Hepatic stellate cell (primary cell): ENCODE measurements around the gene CCS.
"Not testable (repeated sequence)": the region's sequence is repeated elsewhere in the genome, so short reads cannot be mapped to it uniquely, and the experiment has no call there.

Source experiments
- DNase-seq: peaks from one replicate; pipeline ENCODE4 v3.0.0; 2011; ENCODE audit warnings: low spot score

The CCS gene

DNA sequence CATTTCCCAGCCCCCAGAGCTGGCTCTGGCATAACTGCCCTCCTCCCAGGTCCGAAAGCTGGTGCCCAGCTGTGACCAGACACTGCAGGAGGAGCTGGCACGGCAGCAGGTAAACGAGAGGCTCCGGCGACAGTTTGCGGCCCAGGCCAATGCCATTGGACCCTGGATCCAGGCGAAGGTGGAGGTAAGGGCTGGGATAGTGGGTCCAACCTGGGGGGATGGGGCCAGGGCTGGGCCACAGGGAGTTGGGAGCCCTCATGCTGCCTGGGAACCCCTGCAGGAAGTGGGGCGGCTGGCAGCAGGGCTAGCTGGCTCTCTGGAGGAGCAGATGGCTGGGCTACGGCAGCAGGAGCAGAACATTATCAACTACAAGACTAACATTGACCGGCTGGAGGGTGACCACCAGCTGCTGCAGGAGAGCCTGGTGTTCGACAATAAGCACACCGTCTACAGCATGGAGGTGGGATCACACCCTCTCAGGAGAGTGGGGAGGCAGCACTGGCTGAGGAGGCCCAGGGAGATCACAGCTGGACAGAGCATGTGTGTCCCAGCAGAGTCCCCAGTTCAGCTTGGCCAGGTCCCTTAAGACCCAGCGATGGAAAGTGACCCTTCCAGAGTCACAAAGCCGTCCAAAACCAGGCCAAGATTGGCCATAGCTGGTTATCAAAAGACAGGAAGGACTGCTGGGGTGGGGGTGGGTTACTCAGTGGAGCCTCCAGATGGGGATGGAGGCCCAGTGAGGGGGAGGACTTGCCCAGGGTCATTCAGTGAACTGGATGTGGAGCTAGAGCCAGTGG lies 31.6 kb upstream of the CCS start:
- DNase-seq = no peak

DNA sequence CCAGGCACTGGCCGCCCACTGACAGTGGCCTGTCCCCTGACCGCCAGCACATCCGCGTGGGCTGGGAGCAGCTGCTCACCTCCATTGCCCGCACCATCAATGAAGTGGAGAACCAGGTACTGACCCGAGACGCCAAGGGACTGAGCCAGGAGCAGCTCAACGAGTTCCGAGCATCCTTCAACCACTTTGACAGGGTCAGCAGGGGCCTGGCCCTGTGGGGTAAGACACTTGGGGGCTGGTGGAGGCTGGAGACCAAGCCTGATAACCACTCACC lies 31.1 kb upstream of the CCS start:
- DNase-seq = no peak

DNA sequence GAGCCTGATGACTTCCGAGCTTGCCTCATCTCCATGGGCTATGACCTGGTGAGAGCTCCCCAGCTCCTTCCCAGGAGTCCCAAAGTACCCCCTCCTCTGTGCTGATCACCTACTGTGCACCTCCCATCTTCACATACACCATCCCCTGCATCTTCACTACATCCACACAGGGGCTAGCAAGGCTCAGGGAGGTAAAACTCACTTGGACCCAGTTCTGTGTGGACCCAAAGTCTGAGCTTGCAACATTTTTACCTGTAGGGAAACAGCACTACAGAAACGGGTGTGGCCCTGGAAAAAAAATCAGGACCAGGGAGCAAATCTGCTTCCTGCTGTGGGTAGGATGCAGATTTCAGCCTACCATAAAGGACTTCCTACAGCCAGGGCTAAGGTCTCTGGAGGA lies 30.7 kb upstream of the CCS start:
- DNase-seq = no peak

DNA sequence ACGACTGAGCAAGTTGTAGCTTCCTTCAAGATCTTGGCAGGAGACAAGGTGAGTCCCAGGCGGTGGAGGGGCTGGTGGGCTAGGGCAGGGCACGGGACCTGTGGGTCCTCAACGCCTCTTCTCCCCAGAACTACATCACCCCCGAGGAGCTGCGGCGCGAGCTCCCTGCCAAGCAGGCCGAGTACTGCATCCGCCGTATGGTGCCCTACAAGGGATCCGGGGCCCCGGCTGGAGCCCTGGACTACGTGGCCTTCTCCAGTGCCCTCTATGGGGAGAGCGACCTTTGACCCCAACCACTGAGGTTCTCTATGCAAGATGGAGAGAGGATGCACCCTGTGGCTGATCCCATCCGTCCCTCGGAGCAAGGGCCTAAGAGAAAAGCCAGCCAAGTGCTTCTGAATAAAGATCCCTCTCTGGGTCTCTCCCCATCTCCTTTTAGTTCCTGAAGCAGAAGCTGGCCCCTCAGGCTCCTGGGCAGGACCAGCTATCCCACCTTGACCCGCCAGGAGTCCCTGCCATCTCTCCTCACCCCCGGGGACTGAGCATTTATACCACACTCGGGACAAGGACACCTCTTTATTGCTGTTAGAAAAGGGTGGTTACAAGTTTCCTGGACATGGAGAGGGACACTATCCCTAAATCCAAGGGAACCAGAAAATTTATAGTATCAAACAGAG lies 29.9 kb upstream of the CCS start:
- no peak for DNase-seq

DNA sequence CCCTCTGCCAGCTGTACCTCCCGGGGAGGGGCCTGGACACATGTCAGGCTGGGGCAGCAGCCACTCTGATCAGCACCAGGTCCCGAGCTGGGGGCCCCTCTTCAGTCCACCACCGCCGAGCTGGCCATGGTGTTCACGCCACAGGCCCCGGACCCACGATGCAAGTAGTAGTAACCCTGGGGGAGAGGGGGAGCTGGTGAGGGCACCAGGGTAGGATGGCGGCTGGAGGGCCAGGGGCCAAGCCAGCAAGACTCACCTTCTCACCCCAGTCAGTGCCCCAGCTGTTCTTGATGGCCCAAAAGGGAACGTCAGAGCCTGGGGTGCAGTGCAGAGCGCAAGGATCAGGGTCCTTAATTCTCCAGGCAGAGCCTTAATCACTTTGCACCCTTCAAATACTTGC lies 29.2 kb upstream of the CCS start:
- no peak for DNase-seq

DNA sequence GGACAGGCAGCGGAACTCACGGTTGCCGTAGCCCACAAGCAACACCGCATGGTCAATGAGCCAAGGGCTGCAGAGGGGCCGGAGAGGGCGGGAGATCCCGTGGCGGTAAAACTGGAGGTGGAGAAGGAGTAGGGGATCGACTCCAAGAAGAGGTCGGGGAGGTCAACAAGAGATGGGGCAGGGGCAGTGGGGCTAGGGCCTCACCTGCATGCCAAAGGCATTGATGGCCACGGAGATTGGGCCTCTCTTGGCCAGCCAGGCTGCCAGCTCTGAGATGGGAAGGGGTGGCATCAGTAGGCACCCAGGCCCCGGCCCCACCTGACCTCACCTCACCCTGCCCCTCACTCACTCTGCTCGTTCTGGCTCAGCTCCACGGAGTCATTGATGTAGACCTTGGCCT lies 28.4 kb upstream of the CCS start:
- no peak for DNase-seq

DNA sequence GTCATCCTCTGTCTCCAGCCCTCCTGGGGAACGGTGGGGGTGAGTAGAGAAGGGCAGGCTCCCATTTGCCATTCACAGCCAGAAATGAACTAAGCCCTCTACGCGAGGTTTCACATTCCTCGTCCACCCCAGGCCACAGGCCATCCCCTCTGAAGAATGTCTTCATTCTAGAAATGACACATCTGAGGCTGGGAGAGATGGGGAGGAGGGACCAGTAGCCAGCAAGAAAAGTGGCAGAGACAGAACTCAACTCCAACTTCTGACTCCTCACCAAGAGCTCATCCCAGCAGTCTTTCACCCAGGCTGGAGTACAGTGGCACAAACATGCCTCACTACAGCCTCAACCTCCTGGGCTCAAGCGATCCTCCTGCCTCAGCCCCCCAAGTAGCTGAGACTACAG lies 28.0 kb upstream of the CCS start:
- DNase-seq = no peak

DNA sequence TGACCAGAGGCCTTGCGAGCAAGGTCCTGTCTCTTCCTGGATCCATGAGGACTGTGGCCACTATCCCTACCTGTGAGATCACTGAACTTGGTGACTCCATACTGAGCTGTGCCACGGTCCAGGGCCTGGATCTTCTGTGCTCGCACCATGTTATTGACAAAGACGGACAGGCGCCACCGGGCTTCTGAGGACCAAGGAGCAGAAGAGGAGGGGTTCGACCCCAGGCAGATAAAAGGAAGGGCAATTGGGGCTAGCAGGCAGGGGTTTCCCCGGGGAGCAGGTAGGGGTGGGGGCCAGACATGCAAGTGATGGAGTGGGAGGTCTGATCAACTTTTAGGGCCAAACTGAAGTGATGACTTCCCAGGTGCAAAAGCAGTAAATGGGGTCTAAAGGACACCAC lies 26.8 kb upstream of the CCS start:
- no peak for DNase-seq

DNA sequence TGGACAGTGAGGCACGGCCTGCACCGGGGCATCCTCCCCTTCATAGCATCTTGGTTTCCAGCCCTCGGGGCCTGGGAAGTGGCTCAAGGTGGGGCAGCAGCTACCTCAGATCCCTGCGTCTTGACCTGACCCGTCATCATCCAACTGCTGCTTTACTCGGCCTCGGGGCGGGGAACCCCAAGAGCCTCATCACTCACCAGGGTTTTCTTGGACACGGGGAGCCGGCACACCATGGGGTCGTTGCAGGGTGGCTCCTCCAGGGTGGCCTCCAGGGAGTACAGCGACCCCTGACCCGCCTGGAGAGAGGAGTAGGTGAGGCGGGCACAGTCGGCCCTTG lies 25.2 kb upstream of the CCS start:
- no peak for DNase-seq

DNA sequence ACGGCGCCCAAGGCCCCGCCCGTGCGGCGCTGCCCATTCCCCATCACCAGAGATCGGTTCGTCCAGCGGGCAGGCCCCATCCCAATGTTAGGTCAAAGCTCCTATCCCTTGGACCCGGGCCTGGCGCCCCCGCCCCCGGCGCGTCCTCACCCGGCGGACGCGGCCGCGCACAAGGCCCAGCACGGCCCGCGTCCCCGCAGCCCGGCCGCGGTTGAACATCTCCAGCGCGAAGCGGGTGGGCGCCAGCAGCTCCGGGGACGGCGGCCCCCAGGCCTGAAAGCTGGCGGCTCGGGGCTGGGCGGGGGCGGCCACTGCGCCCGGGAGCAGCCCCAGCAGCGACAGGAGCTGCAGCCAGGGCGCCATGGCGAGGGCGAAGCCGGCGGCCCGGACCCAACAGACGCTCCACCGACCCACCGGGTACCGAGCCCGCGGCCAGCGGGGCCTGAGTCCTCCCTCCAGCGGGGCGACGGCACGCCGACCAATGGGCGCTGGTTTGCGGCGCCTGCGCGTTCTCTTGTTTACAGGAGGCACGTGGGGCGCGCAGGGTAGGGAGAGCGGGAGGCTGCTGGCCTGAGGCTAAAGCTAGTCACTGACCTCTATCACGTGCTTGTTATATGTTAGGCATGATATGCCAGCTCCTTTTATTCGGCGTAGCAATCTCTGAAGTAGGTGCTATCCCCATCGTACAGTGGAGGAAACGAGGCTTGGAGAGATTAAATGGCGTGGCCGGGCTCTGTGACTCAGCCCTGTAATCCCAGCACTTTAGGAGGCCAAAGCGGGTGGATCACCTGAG lies 24.7 kb upstream of the CCS start, which contains the start of gene CTSF:
Gene CTSF, minus strand, starts transcription at position 483 of the 793 bp plus-strand sequence. Its CDS starts 120 bp downstream, at position 363.
- peak; percentile 98 for DNase-seq

DNA sequence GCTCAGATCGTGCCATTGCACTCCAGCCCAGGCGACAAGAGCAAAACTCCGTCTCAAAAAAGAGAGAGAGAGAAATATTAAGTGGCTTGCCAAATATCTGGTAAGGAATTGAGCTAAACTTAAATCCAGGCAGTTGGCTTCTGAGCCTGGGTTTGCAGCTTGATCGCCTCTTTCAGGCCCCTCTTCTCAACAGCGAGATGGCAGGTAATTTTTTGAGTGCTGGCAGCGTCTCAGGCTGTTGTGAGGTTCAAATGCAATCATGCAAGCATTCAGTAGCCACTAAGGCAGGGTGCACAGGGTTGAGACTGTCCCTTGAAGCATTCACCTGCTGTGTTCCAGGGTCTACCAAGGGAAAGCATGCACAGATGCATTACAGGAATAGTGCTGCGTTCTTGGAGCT lies 23.9 kb upstream of the CCS start:
- DNase-seq = no peak

DNA sequence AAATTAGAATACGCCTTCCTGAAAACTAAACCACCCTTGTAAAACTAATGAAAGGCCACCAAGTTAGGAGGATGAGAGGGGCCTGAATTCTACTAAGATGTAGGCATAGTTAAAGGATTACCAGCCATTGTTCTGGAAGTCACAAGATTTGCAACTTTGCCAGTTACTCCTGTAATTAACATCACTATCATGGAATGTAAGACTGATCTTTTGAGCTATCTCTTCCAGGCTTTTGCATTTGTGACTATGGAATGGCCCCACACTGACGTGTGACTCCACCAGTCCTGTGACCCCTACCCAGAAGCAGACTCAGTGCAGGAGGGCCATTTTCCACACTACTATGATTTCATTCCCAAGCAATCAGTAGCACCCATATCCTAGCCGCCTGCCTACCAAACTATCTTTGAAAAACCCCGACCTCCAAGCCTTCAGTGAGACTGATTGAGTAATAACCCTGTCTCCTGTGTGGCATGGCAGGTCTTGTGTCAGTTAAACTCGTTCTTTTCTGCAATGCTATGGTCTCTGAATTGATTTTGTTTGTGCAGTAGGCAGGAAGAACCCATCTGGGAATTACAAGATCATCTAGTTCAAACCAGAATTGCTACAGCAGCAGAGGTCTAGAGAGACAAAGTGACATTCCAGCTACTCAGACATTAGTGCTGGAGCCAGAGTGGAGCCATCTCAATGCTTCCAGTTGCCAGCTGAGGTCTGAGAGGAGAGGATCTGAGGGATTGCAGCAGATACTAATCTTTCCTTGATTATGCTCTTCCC lies 22.7 kb upstream of the CCS start:
- no peak for DNase-seq

DNA sequence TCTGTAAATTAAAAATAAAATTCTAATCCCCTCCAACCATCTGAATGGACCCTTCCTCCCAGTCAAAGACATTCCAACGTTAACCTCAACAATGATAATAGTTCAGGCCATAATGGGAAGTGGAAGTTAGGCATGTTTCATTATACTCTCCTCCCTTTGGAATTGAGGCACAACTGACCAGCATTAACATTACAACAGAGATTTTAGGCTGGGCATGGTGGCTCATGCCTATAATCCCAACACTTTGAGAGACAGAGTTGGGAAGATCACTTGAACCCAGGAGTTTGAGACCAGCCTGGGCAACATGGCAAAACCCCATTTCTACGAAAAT lies 22.2 kb upstream of the CCS start:
- no peak for DNase-seq

DNA sequence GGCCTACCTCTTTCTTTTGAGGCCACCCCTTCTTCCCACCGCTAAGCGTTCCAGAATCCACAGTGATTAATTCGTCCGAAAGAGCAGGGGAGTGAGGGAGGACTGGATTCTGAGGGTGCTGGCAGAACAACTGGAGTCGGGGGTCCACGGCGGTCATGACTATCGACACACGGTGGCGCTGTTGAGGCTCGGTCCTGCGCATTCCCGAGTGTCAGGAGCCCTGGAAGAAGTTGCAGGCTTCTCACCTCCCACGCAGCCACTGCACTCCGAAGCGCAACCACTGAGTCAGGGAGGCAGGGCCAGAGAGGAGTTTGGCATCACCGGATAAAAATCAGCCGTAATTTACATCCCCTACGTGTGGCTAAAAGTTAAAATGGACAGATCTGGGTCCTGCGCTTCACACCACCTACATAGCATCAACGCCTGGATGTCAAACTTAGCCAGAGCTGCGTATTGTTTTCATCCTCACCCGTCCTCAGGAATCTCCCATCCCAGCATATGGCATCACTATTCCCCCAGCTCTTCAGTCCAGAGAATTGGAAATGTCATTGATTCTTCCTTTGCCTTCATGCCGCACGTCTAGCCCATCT lies 13.9 kb upstream of the CCS start:
- peak; percentile 88 for DNase-seq

DNA sequence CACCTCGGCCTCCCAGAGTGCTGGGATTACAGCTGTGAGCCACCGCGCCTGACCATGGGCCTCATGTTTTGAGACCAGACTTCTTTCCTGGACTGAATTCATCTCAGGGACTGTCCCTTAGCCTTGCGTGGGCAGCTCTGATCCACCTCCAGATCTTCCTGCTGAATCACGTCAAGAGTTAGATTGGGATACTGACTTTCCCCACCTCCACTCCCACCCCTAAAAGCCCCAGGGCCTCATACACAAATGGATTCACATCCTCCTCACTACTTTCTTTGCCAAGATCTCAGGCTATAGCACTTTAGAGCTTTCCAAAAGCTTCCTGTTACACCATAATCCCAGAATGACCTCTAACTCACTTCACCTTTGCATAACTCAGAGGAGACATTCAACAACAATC lies 12.2 kb upstream of the CCS start:
- no peak for DNase-seq

DNA sequence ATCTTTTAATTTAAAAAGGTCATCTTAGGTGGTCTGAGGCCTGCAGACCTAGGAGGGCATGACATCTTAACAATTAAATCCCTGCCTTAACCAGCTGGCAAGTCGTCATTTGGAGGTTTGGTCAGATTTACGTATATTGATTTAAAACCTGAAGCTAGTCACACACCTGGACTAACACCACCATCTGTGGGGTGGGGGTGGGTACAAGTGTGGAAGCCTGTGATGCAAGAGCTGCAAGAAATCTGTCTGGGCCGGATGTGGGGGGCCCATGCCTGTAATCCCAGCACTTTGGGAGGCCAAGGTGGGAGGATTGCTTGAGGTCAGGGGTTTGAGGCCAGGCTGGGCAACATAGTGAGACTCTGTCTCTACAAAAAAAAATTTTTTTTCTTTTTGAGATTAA lies 11.7 kb upstream of the CCS start:
- no peak for DNase-seq

DNA sequence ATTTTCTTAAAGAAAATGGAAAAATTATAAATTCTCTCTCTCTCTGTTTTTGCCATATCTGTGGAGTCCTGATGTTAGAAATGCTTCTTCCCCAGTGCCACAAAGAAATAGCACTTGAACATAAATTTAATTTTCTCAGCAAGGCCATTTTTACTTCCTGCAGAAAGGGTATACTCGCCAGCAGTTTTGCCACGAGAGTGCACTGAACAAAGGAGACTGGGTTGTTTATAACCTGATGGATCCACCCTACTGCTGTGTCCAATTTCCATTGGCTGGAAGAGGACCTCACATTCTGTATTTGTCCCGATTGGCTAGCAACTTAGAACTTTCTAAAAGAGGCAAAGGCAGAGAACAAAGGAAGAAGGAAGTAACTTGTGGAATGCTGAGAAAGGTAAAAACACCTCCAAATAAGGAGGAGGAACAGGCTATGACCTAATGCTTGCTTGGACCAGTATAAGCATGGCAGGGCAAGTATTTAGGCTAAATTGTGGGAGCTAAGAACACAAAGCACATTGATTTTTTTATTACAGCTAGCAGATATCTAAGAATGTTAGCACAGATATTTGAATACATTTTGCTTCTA lies 10.3 kb upstream of the CCS start:
- DNase-seq = not testable (repeated sequence)

DNA sequence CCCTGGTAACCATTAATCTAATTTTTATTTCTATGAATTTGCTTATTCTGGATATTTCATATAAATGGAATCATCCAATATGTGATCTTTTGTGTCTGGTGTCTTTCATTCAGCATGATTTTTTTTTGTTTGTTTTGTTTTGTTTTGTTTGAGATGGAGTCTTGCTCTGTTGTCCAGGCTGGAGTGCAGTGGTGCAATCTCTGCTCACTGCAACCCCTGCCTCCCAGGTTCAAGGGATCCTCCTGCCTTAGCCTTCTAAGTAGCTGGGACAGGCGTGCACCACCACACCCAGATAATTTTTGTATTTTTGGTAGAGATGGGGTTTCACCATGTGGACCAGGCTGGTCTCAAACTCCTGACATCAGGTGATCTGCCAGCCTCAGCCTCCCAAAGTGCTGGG lies 7.5 kb upstream of the CCS start:
- DNase-seq = not testable (repeated sequence)

DNA sequence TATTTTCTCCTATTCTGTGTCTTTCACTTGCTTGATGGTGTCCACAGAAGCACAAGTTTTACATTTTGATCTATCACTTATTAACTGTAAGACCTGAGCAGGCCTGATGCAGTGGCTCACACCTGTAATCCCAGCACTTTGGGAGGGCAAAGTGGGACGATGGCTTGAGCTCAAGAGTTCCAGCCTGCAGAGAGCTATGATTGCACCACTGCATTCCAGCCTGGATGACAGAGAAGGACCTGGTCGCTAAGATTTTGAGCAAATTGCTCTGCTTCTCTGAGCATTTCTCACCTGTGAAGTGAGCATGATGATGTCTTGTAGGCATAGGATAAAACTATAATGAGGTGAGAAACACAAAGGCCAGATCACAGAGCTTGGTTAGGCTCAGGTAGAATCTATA lies 6.8 kb upstream of the CCS start:
- DNase-seq = no peak

DNA sequence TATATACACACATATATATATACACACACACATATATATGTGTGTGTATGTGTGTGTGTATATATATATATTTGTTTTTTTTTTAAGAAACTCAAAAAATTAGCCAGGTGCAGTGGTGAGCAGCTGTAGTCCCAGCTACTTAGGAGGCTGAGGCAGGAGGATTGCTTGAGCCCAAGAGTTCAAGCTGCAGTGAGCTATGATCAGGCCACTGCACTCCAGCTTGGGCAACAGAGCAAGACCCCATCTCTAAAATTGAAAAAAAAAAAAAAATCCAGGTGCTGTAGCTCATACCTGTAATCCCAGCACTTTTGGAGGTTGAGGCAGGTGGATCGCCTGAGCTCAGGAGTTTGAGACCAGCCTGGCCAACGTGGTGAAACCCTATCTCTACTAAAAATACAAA lies 3.7 kb upstream of the CCS start:
- not testable (repeated sequence) for DNase-seq

DNA sequence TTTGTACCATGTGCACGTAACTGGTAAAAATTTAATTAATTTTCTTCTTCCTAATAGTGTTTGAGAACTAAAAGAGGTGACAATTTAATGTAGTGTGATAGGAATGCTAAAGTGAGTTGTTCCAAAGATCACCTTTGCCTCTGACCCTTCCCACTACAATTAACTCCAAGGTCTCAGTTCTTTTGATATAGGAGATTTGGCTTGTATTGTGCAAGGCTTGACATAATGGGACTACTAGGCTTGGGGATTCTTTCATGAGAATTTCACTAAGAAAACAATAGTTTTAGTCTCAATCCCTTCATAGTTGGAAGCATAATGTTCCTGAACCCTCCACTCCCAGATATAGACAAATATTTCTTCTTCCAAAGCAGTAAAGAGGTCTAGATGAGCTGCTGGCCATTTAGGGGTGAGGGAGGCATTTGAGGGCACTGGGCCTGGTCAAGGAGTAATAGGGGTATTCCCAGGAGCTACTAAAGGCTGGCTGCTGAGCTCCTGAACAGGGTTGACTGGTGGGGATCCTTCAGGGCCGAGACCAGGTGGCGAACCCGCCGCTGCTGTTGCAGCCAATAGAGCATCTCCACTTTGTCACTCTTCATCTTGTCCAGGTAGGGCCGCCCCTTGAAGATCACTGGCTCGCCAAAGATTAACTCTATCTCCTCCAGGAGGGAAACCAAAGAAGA lies 2.8 kb upstream of the CCS start:
- DNase-seq = no peak
